Activated CD4-positive, alpha-beta T cell treated with anti-CD3 and anti-CD28 coated beads, Interleukin-2, amount 50 U/mL, for 24 hours (primary cell): ENCODE results near the gene CD37.
"Not testable (repeated sequence)": the region's sequence is repeated elsewhere in the genome, so short reads cannot be mapped to it uniquely, and the experiment has no call there.

ENCODE experiments used
- DNase-seq, 2 donors: peaks; one replicate each; pipeline ENCODE4 v3.0.0-alpha.2; 2020; ENCODE audit warnings: low read depth in 1 of 2, low spot score in 1 of 2

Gene CD37

GRCh38 chr19:49328741-49329140, 6.5 kb upstream of the CD37 start:
- DNase-seq = no peak

- not testable (repeated sequence) for DNase-seq
Observed at GRCh38 chr19:49331187-49331586, 4.0 kb upstream of the CD37 start.

- peak; percentile 26 to 62 for DNase-seq
Observed at GRCh38 chr19:49331616-49332055, 3.6 kb upstream of the CD37 start.

GRCh38 chr19:49332691-49333417, 2.4 kb upstream of the CD37 start:
- DNase-seq = not testable (repeated sequence)

GRCh38 chr19:49333418-49333805, 1.8 kb upstream of the CD37 start:
- no peak for DNase-seq

GRCh38 chr19:49333811-49334288, 1.4 kb upstream of the CD37 start:
- DNase-seq = peak in 1 of 2 donors; percentile 58

- DNase-seq = no peak
Observed at GRCh38 chr19:49335784-49336481, 727 bp downstream of the CD37 start.

GRCh38 chr19:49336482-49337266, 1.5 kb downstream of the CD37 start:
- DNase-seq = no peak

DNA sequence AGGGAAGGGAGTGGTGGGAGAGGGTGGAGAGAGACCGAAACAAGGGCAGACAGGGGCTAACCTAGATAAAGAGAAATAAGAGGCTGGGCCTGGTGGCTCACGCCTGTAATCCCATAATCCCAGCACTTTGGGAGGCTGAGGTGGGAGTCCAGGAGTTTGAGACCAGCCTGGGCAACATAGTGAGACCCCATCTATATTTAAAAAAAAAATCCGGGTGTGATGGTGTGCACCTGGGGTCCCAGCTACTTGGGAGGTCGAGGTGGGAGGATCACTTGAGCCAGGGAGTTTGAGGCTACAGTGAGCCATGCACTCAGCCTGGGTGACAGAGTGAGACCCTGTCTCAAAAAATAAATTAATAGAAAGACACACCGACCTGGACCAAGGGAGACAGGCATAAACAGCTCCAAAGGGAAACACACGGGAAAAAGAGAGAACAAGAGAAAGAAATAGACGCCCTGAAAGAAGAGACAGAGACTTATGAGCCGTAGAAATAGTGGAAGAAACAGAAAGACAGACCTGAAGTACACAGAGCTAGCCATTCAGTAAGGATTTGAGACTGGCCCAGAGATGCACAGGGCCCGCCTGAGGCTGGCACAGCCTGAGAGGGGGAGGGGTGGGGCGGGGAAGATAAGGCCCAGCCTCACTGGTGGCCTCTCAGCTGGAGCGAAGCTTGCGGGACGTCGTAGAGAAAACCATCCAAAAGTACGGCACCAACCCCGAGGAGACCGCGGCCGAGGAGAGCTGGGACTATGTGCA, 2.2 kb downstream of the CD37 start:
- no peak for DNase-seq

- DNase-seq = no peak
Observed at GRCh38 chr19:49338023-49338677, 2.9 kb downstream of the CD37 start.

GRCh38 chr19:49338691-49339300, 3.6 kb downstream of the CD37 start:
- no peak for DNase-seq

- DNase-seq = no peak
Observed at GRCh38 chr19:49339301-49340068, 4.3 kb downstream of the CD37 start.

GRCh38 chr19:49340069-49340864, 5.1 kb downstream of the CD37 start:
- no peak for DNase-seq

DNA sequence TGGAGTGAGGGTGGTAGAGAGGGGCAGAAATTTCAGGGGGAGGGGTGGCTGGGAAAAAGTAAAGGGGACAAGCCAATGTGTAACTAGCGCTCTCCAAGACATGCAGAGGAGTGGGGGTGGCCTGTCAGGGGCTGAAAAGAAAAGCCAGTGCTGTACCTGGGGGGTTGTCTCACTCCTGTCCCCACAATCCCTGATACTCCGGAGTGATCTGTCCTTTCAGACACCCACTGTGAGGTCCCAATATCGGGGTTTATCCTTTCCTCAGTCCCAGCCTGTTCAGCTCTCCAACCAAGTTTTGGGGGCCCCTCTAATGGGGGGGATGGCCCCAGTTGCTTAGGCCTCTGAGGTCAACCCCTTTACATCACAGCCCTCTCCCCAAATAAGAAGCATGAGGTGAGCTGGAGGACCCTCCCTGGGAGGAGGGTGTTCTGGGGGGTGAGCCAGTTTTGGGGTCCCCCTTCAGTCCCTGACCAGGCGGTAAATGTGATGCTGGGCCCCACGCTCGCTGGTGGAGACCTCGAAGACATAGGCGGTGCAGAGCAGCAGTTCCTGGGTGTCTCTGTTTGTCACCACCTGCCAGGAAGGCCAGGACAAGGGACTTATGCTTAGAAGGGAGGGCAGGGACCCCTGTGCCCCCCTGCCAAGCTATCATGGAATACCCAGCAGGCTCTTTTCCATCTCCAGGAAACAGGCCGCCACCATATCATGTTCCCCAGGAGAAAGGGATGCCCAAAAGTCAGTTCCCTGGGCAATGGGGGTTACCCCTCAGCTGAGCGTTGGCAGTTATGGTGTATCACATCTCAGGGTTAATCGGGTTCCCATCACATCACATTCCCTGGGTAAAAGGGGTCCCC, 5.9 kb downstream of the CD37 start:
- DNase-seq = no peak

GRCh38 chr19:49342291-49342721, 7.1 kb downstream of the CD37 start:
- no peak for DNase-seq

GRCh38 chr19:49343123-49343522, 7.9 kb downstream of the CD37 start:
- DNase-seq = no peak
